Nephron progenitor cell (in vitro differentiated cells): ENCODE data around the gene CYP1A1.

Experiments
- DNase-seq: peaks from one replicate; pipeline ENCODE4 v3.0.0; 2021
- H3K27ac Mint-ChIP-seq: 2 replicates; pipeline ENCODE4 v1.8.0; 2021; ENCODE audit warnings: mild to moderate bottlenecking, moderate library complexity, mixed read lengths
- H3K27me3 Mint-ChIP-seq: 2 replicates; pipeline ENCODE4 v1.8.0; 2021; ENCODE audit warnings: mild to moderate bottlenecking, low read depth, mixed read lengths; ENCODE audit not compliant: poor library complexity
- H3K36me3 Mint-ChIP-seq: 2 replicates; pipeline ENCODE4 v1.8.0; 2021; ENCODE audit warnings: low read depth, mixed read lengths
- H3K4me1 Mint-ChIP-seq: 2 replicates; pipeline ENCODE4 v1.8.0; 2021; ENCODE audit warnings: mixed read lengths
- H3K4me3 Mint-ChIP-seq: 2 replicates; pipeline ENCODE4 v1.8.0; 2021; ENCODE audit warnings: mild to moderate bottlenecking, moderate library complexity, mixed read lengths
- H3K9me3 Mint-ChIP-seq: 2 replicates; pipeline ENCODE4 v1.8.0; 2021; ENCODE audit warnings: mild to moderate bottlenecking, moderate library complexity, mixed read lengths
- TF ChIP-seq, protein P1 (sequence below): fragments of 200-600 bp; sonication (generic); IDR thresholded peaks from 2 replicates; pipeline ENCODE4 v1.5.0; 2021; ENCODE audit warnings: antibody characterized with exemption

Gene CYP1A1

DNA sequence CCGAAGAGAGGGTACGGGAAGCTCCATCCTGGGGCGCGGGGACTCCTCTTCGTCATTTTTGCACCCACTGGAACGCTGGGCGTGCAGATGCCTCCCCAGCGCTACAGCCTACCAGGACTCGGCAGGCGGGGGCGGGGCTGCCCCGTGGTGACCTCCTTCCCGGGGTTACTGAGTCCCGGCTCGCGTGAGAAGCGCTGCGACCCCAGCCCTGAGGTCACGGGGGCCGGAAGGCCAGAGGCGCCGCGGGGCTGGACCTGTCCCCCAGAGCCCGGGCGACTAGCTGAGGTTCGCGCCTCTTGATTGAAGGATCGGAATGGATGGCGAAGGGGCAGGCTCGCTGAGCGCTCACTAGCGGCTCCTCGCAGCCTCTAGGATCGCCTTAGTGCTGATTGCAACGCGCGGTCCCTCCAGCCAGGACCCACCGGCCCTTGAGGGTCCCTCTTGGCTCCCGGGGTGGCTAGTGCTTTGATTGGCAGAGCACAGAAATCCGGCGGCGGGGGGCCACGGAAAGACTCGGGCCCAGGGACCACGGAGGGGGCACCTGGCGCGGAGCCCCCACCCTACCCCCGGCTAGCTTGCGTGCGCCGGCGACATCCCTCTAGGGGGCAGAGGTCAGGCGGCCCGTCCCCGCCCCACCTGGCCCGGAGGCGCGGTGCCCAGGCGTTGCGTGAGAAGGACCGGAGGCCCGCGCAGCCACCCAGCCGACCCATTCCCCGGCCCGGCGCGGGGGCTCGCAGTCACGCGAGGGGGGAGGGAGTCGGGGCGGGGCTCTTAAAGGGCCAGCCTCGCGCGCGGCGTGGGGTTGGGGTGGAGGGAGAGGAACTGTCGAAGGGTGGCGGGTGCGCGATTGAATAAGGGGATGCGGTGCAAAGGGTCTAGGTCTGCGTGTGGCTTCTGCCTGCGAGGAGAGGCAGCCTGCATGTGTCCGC is 781 bp upstream of the CYP1A1 start:
- H3K4me3 Mint-ChIP-seq, result peak overlapping the region; percentile 79
- no peak overlapping the region for H3K27ac Mint-ChIP-seq
- TF ChIP-seq, protein P1, sequence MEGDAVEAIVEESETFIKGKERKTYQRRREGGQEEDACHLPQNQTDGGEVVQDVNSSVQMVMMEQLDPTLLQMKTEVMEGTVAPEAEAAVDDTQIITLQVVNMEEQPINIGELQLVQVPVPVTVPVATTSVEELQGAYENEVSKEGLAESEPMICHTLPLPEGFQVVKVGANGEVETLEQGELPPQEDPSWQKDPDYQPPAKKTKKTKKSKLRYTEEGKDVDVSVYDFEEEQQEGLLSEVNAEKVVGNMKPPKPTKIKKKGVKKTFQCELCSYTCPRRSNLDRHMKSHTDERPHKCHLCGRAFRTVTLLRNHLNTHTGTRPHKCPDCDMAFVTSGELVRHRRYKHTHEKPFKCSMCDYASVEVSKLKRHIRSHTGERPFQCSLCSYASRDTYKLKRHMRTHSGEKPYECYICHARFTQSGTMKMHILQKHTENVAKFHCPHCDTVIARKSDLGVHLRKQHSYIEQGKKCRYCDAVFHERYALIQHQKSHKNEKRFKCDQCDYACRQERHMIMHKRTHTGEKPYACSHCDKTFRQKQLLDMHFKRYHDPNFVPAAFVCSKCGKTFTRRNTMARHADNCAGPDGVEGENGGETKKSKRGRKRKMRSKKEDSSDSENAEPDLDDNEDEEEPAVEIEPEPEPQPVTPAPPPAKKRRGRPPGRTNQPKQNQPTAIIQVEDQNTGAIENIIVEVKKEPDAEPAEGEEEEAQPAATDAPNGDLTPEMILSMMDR, result no peak
- H3K4me1 Mint-ChIP-seq, result peaks cover 25% of the 10 kb centered on the region
- peaks cover 5% of the 10 kb centered on the region for H3K36me3 Mint-ChIP-seq
- peaks cover 20% of the 10 kb centered on the region for H3K9me3 Mint-ChIP-seq
- peak; percentile 81 for DNase-seq
- H3K27me3 Mint-ChIP-seq, result peaks cover 58% of the 10 kb centered on the region

DNA sequence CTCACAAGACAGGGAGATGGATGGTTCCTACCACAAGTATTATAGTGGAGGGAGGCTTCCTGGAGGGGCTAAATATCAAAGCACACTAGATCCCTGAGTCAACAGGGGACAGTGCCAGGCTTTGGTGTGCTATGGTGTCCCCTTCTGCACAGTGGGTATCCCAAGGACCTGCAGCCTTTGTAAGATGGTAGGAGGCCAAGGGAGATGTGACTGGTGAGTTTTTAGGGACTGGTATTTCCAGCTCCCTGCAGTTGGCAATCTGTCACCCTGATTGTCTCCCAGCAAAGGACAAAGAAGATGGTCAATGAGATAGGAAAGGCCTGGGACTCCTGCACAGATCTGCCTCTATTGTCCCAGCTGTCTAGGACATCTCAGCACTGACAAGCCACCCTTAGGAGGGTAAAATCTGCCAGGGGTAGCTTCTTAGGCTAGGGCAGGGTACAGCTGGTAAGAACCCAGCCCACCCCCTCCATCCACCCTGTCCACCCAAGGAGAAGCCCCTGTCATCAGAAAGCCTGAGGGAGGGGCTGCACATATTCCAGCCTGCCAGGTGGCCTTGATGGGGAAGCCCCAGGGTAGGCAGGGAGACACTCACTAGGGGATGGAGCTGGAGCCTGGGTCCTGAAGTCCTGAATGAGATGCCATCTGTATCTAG is 631 bp downstream of the CYP1A1 start:
- peaks cover 17% of the 10 kb centered on the region for H3K9me3 Mint-ChIP-seq
- H3K27me3 Mint-ChIP-seq, result peaks cover 59% of the 10 kb centered on the region
- H3K36me3 Mint-ChIP-seq, result peaks cover 5% of the 10 kb centered on the region
- H3K4me1 Mint-ChIP-seq, result peaks cover 15% of the 10 kb centered on the region
- no peak overlapping the region for H3K27ac Mint-ChIP-seq
- no peak for DNase-seq
- H3K4me3 Mint-ChIP-seq, result peak overlapping the region; percentile 79
- TF ChIP-seq, protein P1, result no peak

DNA sequence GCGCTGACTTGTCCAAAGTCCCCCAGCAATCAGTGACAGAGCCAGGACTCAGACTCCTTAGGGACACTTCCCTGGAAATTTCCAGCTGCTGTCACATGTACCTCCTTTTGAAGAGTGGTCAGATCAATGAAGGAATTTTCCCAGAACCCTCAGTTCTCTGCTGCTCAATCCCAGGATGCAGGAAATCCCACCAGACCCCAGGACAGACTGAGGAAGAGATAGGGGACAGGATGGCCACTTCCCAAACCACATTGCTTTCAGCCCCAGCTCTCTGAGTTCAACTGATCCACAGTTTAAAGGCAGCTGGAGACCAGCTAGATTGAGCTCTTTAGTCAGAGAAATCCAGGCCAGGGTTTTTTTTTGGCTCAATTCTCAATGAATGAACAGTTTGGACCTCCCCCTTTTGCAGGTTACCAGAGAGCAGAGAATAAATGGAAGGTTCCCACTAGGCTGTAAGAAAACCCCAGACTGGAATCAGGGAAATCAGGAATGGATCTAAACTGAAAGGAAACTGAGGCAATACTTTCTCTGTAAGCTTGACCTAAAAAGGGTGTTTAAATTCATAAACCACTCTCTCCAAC is 1.5 kb downstream of the CYP1A1 start:
- Mint-ChIP-seq H3K27me3 (peaks cover 62% of the 10 kb centered on the region), H3K4me3 (no peak overlapping the region), H3K4me1 (peaks cover 13% of the 10 kb centered on the region), H3K27ac (no peak overlapping the region), H3K9me3 (peaks cover 15% of the 10 kb centered on the region), H3K36me3 (peaks cover 5% of the 10 kb centered on the region)
- TF ChIP-seq, protein P1, result no peak
- DNase-seq, result peak; percentile 16

DNA sequence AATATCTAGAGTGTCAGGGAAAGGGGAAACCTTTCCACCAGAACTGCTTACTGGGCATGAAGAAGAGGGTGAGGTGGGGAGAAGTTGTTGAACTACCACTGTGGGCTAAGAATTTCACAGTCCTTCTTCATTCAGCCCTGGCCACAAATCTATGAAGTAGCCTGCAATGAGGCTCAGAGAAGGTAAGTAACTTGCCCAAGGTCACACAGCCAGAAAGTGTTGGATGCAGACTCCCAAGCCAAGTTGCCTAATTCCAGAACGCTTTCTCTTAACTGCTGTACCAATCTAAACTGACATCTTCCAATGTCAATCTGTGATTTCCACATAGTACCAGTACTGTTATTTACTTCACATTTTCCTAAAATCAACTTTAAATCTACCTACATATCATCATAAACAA is 2.1 kb downstream of the CYP1A1 start:
- no peak overlapping the region for H3K4me3 Mint-ChIP-seq
- no peak for DNase-seq
- TF ChIP-seq, protein P1, result no peak
- H3K27me3 Mint-ChIP-seq, result peaks cover 65% of the 10 kb centered on the region
- no peak overlapping the region for H3K27ac Mint-ChIP-seq
- H3K36me3 Mint-ChIP-seq, result peaks cover 5% of the 10 kb centered on the region
- peaks cover 15% of the 10 kb centered on the region for H3K9me3 Mint-ChIP-seq
- peaks cover 13% of the 10 kb centered on the region for H3K4me1 Mint-ChIP-seq

DNA sequence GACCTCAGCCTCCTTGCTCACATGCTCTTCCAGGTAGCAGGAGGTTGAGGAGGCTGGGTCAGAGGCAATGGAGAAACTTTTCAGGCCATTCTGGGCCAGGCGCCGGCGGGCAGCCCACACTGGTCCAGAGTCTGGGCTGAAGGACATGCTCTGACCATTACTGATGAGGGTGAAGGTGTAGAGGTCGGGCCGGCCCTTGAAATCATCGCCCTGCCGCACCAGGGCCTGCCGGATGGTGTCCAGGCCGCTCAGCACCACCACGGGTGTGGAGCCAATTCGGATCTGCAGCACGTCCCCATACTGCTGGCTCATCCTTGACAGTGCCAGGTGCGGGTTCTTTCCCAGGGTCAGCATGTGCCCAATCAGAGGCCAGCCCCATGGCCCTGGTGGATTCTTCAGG is 2.7 kb downstream of the CYP1A1 start:
- peaks cover 13% of the 10 kb centered on the region for H3K4me1 Mint-ChIP-seq
- no peak for DNase-seq
- TF ChIP-seq, protein P1, result no peak
- H3K27me3 Mint-ChIP-seq, result peaks cover 64% of the 10 kb centered on the region
- peaks cover 5% of the 10 kb centered on the region for H3K36me3 Mint-ChIP-seq
- no peak overlapping the region for H3K4me3 Mint-ChIP-seq
- peaks cover 10% of the 10 kb centered on the region for H3K9me3 Mint-ChIP-seq
- H3K27ac Mint-ChIP-seq, result no peak overlapping the region
